Panc1 (cell line): ENCODE measurements around the gene BHLHA15. TPM values are rescaled to one million over a fixed set of nuclear protein-coding genes. Genes with fewer than 3 reads are reported as not detected.

ENCODE experiments used
- ATAC-seq: fragments of 200-7000 bp; cut with Tn5 transposase; 2 replicates; pipeline ENCODE4 v1.9.1; 2020; ENCODE audit warnings: mild to moderate bottlenecking, moderate library complexity
- BruUV-seq: library from RNA; stranded (reverse); fragments of 400-500 nt; replicated peaks from 2 replicates; lab custom pipeline; 2021; lab: Mats Ljungman, UMichigan
- CTCF ChIA-PET: fragments of 300-600 bp; sonication (Branson Sonifier 250); formaldehyde crosslinking; loops from one replicate; lab custom pipeline; 2022; ENCODE audit warnings: antibody characterized with exemption; lab: Charles Lee
- POLR2A ChIA-PET: fragments of 300-600 bp; sonication (Branson Sonifier 250); formaldehyde crosslinking; loops from one replicate; lab custom pipeline; 2022; ENCODE audit warnings: antibody characterized with exemption; lab: Charles Lee
- DNase-seq: peaks from one replicate; pipeline ENCODE4 v3.0.0-alpha.2; 2010; ENCODE audit warnings: low read depth, low spot score
- H3K27ac ChIP-seq: 2 replicates; pipeline ENCODE4 v1.5.1; 2011; ENCODE audit warnings: mild to moderate bottlenecking, low read length, inconsistent platforms
- H3K27me3 ChIP-seq: fragments of 200-500 bp; sonication (Bioruptor generic); 2 replicates; pipeline ENCODE4 v1.6.0; 2014; ENCODE audit warnings: low read length, inconsistent platforms; ENCODE audit not compliant: control insufficient read depth, insufficient read depth
- H3K36me3 ChIP-seq: fragments of 200-500 bp; sonication (Bioruptor generic); 2 replicates; pipeline ENCODE4 v1.5.1; 2014; ENCODE audit warnings: inconsistent platforms, mild to moderate bottlenecking, low read length, moderate library complexity; ENCODE audit not compliant: control insufficient read depth, insufficient read depth
- H3K4me1 ChIP-seq: 2 replicates; pipeline ENCODE4 v1.5.1; 2011; ENCODE audit warnings: inconsistent platforms, mild to moderate bottlenecking, low read length, moderate library complexity; ENCODE audit not compliant: control insufficient read depth, insufficient read depth
- H3K4me3 ChIP-seq, 2 experiments: 2 replicates each; pipeline ENCODE4 v1.5.1; 2011 to 2012; ENCODE audit warnings: low read depth in 2 of 2, low read length in 2 of 2, mild to moderate bottlenecking in 2 of 2, inconsistent platforms in 1 of 2, moderate library complexity in 1 of 2
- H3K9me3 ChIP-seq: fragments of 200-500 bp; sonication (Bioruptor generic); 2 replicates; pipeline ENCODE4 v1.5.1; 2014; ENCODE audit warnings: low read depth, mild to moderate bottlenecking, inconsistent platforms, low read length, moderate library complexity; ENCODE audit not compliant: control insufficient read depth, insufficient read depth
- POLR2AphosphoS5 ChIP-seq: IDR thresholded peaks from 2 replicates; pipeline ENCODE4 v1.6.1; 2012; ENCODE audit warnings: mild to moderate bottlenecking, low read depth, low read length, moderate library complexity
- SIN3A ChIP-seq: IDR thresholded peaks from 2 replicates; pipeline ENCODE4 v1.6.1; 2012; ENCODE audit warnings: low read depth, mild to moderate bottlenecking, low read length, moderate library complexity, borderline replicate concordance; ENCODE audit not compliant: insufficient read depth
- TCF7L2 ChIP-seq: IDR thresholded peaks from 2 replicates; pipeline ENCODE4 v1.6.1; 2011; ENCODE audit warnings: mild to moderate bottlenecking, low read depth, low read length, inconsistent platforms
- in situ Hi-C: cut with HindIII; loops from 2 replicates; pipeline ENCODE4 v1.10.0; 2016; ENCODE audit warnings: low sequenced_read_pairs, low pct_unique_long_range_greater_than_20kb
- intact Hi-C: fragments of 100-400 bp; cut with micrococcal nuclease; formaldehyde crosslinking; loops from one replicate; pipeline ENCODE4 v1.10.0; 2022; ENCODE audit not compliant: unreplicated experiment
- total RNA-seq: library from RNA; stranded (reverse); gene quantifications from one replicate; pipeline ENCODE4 v1.2.1, GENCODE V29; 2021; ENCODE audit not compliant: unreplicated experiment
- TF ChIP-seq, protein P1 (sequence below): fragments of 450-650 bp; IDR thresholded peaks from 2 replicates; pipeline ENCODE4 v1.5.1; 2017; ENCODE audit warnings: mild to moderate bottlenecking
- TF ChIP-seq, protein P2 (sequence below), 2 experiments: IDR thresholded peaks; 2 replicates each; pipeline ENCODE4 v1.6.1; 2011 to 2012; ENCODE audit warnings: low read depth in 2 of 2, control low read depth in 1 of 2, low read length in 1 of 2, mild to moderate bottlenecking in 1 of 2, moderate library complexity in 1 of 2; ENCODE audit not compliant: insufficient read depth in 1 of 2

Gene BHLHA15
- total RNA-seq, 1 experiment from 2014 or later: 0.26 TPM

DNA sequence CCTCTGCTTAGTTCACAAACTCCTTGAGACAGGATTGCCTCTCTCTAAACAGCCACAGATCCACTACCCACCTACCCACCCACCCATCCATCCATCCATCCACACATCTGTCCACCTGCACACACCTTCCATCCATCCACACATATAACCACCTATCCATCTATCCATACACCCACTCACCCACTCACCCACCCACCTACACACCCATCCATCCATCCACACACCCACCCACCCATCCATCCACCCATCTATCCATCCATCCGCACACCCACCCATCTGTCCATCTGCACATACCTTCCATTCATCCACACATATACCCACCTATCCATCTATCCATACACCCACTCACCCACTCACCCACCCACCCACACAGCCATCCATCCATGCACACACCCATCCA is 31.1 kb downstream of the BHLHA15 start:
- ChIA-PET POLR2A (no interaction called here), CTCF (no interaction called here)
- Histone ChIP-seq H3K27ac (no peak overlapping the region), H3K4me3 (no peak overlapping the region), H3K4me1 (no peaks in the 10 kb centered on the region), H3K27me3 (no peaks in the 10 kb centered on the region), H3K9me3 (no peaks in the 10 kb centered on the region), H3K36me3 (no peaks in the 10 kb centered on the region)
- TF ChIP-seq, protein P1, sequence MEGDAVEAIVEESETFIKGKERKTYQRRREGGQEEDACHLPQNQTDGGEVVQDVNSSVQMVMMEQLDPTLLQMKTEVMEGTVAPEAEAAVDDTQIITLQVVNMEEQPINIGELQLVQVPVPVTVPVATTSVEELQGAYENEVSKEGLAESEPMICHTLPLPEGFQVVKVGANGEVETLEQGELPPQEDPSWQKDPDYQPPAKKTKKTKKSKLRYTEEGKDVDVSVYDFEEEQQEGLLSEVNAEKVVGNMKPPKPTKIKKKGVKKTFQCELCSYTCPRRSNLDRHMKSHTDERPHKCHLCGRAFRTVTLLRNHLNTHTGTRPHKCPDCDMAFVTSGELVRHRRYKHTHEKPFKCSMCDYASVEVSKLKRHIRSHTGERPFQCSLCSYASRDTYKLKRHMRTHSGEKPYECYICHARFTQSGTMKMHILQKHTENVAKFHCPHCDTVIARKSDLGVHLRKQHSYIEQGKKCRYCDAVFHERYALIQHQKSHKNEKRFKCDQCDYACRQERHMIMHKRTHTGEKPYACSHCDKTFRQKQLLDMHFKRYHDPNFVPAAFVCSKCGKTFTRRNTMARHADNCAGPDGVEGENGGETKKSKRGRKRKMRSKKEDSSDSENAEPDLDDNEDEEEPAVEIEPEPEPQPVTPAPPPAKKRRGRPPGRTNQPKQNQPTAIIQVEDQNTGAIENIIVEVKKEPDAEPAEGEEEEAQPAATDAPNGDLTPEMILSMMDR: no peak
- TF ChIP-seq SIN3A: no peak
- TF ChIP-seq, protein P2, sequence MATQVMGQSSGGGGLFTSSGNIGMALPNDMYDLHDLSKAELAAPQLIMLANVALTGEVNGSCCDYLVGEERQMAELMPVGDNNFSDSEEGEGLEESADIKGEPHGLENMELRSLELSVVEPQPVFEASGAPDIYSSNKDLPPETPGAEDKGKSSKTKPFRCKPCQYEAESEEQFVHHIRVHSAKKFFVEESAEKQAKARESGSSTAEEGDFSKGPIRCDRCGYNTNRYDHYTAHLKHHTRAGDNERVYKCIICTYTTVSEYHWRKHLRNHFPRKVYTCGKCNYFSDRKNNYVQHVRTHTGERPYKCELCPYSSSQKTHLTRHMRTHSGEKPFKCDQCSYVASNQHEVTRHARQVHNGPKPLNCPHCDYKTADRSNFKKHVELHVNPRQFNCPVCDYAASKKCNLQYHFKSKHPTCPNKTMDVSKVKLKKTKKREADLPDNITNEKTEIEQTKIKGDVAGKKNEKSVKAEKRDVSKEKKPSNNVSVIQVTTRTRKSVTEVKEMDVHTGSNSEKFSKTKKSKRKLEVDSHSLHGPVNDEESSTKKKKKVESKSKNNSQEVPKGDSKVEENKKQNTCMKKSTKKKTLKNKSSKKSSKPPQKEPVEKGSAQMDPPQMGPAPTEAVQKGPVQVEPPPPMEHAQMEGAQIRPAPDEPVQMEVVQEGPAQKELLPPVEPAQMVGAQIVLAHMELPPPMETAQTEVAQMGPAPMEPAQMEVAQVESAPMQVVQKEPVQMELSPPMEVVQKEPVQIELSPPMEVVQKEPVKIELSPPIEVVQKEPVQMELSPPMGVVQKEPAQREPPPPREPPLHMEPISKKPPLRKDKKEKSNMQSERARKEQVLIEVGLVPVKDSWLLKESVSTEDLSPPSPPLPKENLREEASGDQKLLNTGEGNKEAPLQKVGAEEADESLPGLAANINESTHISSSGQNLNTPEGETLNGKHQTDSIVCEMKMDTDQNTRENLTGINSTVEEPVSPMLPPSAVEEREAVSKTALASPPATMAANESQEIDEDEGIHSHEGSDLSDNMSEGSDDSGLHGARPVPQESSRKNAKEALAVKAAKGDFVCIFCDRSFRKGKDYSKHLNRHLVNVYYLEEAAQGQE (IDR thresholded peaks at IDR 0.05; ENCODE audit: insufficient read depth in 1 of 2, low read depth in 2 of 2, low read length in 1 of 2): no peak
- TF ChIP-seq TCF7L2: no peak
- no peak for TF ChIP-seq POLR2AphosphoS5
- BruUV-seq: no TSS peak
- no peak for ATAC-seq
- intact Hi-C loops: no loop called here
- no peak for DNase-seq
- in situ Hi-C loops: no loop called here

DNA sequence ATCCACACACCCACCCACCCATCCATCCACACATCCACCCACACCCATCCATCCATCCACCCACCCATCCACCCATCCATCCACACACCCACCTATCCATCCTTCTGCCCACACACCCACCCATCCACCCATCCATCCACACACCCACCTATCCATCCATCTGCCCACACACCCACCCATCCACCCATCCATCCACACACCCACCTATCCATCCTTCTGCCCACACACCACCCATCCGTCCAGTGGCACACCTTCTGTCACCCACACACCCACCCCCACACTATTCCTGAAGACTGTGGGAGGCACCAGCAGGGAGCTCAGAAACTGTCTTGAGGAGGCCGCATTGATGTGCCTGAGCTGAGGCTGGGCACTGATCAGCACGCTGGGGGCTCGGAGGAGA is 31.7 kb downstream of the BHLHA15 start:
- Histone ChIP-seq H3K9me3 (no peaks in the 10 kb centered on the region), H3K4me3 (no peak overlapping the region), H3K27me3 (no peaks in the 10 kb centered on the region), H3K36me3 (no peaks in the 10 kb centered on the region), H3K4me1 (no peaks in the 10 kb centered on the region), H3K27ac (no peak overlapping the region)
- in situ Hi-C loops: no loop called here
- no peak for ATAC-seq
- DNase-seq: no peak
- no TSS peak for BruUV-seq
- intact Hi-C loops: no loop called here
- ChIA-PET CTCF (no interaction called here), POLR2A (no interaction called here)
- no peak for TF ChIP-seq POLR2AphosphoS5
- no peak for TF ChIP-seq TCF7L2
- no peak for TF ChIP-seq SIN3A
- TF ChIP-seq, protein P1: no peak
- TF ChIP-seq, protein P2 (IDR thresholded peaks at IDR 0.05; ENCODE audit: insufficient read depth in 1 of 2, low read depth in 2 of 2, low read length in 1 of 2): no peak
